ENCODE measurements around the gene APH1B. TPM values are rescaled to one million over a fixed set of nuclear protein-coding genes. Genes with fewer than 3 reads are reported as not detected.

APH1B gene
- total and polyA plus RNA-seq, 9 of the 15 experiments (the other 6 are each of a cell fraction or from before 2014, with no cell fraction given), result 5.1 to 9.7 (median 7.0) TPM

GRCh38 chr15:63344731-63345390, 67.5 kb downstream of the APH1B start (continued):
- TF ChIP-seq E2F3 (CRISPR knock-in tag; IDR thresholded peaks at IDR 0.05), result no peak
- no peak for TF ChIP-seq HNRNPL (IDR thresholded peaks at IDR 0.05; ENCODE audit: low read depth, low read length)
- TF ChIP-seq, protein P1, sequence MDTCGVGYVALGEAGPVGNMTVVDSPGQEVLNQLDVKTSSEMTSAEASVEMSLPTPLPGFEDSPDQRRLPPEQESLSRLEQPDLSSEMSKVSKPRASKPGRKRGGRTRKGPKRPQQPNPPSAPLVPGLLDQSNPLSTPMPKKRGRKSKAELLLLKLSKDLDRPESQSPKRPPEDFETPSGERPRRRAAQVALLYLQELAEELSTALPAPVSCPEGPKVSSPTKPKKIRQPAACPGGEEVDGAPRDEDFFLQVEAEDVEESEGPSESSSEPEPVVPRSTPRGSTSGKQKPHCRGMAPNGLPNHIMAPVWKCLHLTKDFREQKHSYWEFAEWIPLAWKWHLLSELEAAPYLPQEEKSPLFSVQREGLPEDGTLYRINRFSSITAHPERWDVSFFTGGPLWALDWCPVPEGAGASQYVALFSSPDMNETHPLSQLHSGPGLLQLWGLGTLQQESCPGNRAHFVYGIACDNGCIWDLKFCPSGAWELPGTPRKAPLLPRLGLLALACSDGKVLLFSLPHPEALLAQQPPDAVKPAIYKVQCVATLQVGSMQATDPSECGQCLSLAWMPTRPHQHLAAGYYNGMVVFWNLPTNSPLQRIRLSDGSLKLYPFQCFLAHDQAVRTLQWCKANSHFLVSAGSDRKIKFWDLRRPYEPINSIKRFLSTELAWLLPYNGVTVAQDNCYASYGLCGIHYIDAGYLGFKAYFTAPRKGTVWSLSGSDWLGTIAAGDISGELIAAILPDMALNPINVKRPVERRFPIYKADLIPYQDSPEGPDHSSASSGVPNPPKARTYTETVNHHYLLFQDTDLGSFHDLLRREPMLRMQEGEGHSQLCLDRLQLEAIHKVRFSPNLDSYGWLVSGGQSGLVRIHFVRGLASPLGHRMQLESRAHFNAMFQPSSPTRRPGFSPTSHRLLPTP (IDR thresholded peaks at IDR 0.05; ENCODE audit: borderline replicate concordance, extremely low read depth, insufficient read length), result no peak
- TF ChIP-seq CCAR2 (IDR thresholded peaks at IDR 0.05; ENCODE audit: low read depth, low read length), result no peak
- no peak for TF ChIP-seq HBP1 (CRISPR knock-in tag; IDR thresholded peaks at IDR 0.05)
- peak; percentile 90 to 94 for TF ChIP-seq TRIM24 (IDR thresholded peaks at IDR 0.05)
- no peak for TF ChIP-seq MYBL2 (IDR thresholded peaks at IDR 0.05; ENCODE audit: low read depth)
- no peak for TF ChIP-seq MYBL2 (CRISPR knock-in tag; IDR thresholded peaks at IDR 0.05; ENCODE audit: borderline replicate concordance)
- peak; percentile 56; the same call in 1 of the 2 replicates for TF ChIP-seq PTRF (tag; IDR thresholded peaks at IDR 0.05)
- no peak for TF ChIP-seq PRMT5 (CRISPR knock-in tag; IDR thresholded peaks at IDR 0.05)
- no peak for TF ChIP-seq NFIC (IDR thresholded peaks at IDR 0.05)
- TF ChIP-seq ZNF12 (CRISPR knock-in tag; IDR thresholded peaks at IDR 0.05), result no peak
- no peak for TF ChIP-seq DACH1 (IDR thresholded peaks at IDR 0.05; ENCODE audit: partially characterized antibody)
- peak; percentile 82 for TF ChIP-seq ZNF41 (CRISPR knock-in tag; conservative IDR thresholded peaks at IDR 0.05)
- TF ChIP-seq GTF2E2 (tag; IDR thresholded peaks at IDR 0.05), result no peak
- no peak for TF ChIP-seq POLR2A (conservative IDR thresholded peaks at IDR 0.05)
- no peak for TF ChIP-seq CSDE1 (IDR thresholded peaks at IDR 0.05)
- TF ChIP-seq POLR3G (IDR thresholded peaks at IDR 0.05; ENCODE audit: extremely low read depth, insufficient read length, insufficient replicate concordance), result no peak
- TF ChIP-seq CBX5 (IDR thresholded peaks at IDR 0.05; ENCODE audit: borderline replicate concordance, low read depth), result no peak
- TF ChIP-seq ZNF140 (CRISPR knock-in tag; IDR thresholded peaks at IDR 0.05), result no peak
- no peak for TF ChIP-seq ZFX (CRISPR knock-in tag; IDR thresholded peaks at IDR 0.05)
- 0 out of 2 replicates have a peak, but pooled peaks have one; percentile 29 for TF ChIP-seq PHTF2 (CRISPR knock-in tag; IDR thresholded peaks at IDR 0.05)
- TF ChIP-seq, protein P2, sequence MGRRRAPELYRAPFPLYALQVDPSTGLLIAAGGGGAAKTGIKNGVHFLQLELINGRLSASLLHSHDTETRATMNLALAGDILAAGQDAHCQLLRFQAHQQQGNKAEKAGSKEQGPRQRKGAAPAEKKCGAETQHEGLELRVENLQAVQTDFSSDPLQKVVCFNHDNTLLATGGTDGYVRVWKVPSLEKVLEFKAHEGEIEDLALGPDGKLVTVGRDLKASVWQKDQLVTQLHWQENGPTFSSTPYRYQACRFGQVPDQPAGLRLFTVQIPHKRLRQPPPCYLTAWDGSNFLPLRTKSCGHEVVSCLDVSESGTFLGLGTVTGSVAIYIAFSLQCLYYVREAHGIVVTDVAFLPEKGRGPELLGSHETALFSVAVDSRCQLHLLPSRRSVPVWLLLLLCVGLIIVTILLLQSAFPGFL (CRISPR knock-in tag; IDR thresholded peaks at IDR 0.05), result no peak
